ENCODE results near the gene DZIP1.

GRCh38 chr13:95689582-95689926 lies 45.0 kb upstream of the DZIP1 start:
- TF ChIP-seq, protein P1, sequence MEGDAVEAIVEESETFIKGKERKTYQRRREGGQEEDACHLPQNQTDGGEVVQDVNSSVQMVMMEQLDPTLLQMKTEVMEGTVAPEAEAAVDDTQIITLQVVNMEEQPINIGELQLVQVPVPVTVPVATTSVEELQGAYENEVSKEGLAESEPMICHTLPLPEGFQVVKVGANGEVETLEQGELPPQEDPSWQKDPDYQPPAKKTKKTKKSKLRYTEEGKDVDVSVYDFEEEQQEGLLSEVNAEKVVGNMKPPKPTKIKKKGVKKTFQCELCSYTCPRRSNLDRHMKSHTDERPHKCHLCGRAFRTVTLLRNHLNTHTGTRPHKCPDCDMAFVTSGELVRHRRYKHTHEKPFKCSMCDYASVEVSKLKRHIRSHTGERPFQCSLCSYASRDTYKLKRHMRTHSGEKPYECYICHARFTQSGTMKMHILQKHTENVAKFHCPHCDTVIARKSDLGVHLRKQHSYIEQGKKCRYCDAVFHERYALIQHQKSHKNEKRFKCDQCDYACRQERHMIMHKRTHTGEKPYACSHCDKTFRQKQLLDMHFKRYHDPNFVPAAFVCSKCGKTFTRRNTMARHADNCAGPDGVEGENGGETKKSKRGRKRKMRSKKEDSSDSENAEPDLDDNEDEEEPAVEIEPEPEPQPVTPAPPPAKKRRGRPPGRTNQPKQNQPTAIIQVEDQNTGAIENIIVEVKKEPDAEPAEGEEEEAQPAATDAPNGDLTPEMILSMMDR (IDR thresholded peaks at IDR 0.05): no peak
- TF ChIP-seq POLR2A (IDR thresholded peaks at IDR 0.05): no peak

Measured in adrenal gland (tissue), 5 donors.